Neural cell (in vitro differentiated cells): Measurements from ENCODE around the gene TMEM116. TPM values are rescaled to one million over a fixed set of nuclear protein-coding genes. Genes with fewer than 3 reads are reported as not detected.

ENCODE experiments used
- H2AFZ ChIP-seq: fragments of 200-600, 300-800 bp; sonication (generic), shearing (Covaris generic); 2 replicates; pipeline ENCODE4 v1.6.0; 2014; ENCODE audit warnings: low read depth, mild to moderate bottlenecking, antibody characterized with exemption, low read length, moderate library complexity
- H3F3A ChIP-seq: fragments of 200-600 bp; shearing (Covaris generic); 2 replicates; pipeline ENCODE4 v1.6.1; 2016; ENCODE audit warnings: mild to moderate bottlenecking, moderate library complexity, mixed read lengths, antibody characterized with exemption, low read length; ENCODE audit not compliant: insufficient read depth, poor library complexity, severe bottlenecking
- H3K27ac ChIP-seq: fragments of 200-600, 300-800 bp; sonication (generic), shearing (Covaris generic); 2 replicates; pipeline ENCODE4 v1.5.1; 2014; ENCODE audit warnings: mild to moderate bottlenecking, low read length, moderate library complexity
- H3K27me3 ChIP-seq: fragments of 300-800, 200-600 bp; sonication (generic), shearing (Covaris generic); 2 replicates; pipeline ENCODE4 v1.6.0; 2014; ENCODE audit warnings: mild to moderate bottlenecking, low read depth, low read length, moderate library complexity; ENCODE audit not compliant: insufficient read depth
- H3K36me3 ChIP-seq: fragments of 300-800, 200-600 bp; sonication (generic), shearing (Covaris generic); 2 replicates; pipeline ENCODE4 v1.5.1; 2014; ENCODE audit warnings: mild to moderate bottlenecking, antibody characterized with exemption, low read length, moderate library complexity; ENCODE audit not compliant: insufficient read depth
- H3K4me2 ChIP-seq: fragments of 300-800, 200-600 bp; sonication (generic), shearing (Covaris generic); 2 replicates; pipeline ENCODE4 v1.6.0; 2014; ENCODE audit warnings: mild to moderate bottlenecking, low read length
- H3K4me3 ChIP-seq: fragments of 300-800, 200-600 bp; sonication (generic), shearing (Covaris generic); 2 replicates; pipeline ENCODE4 v1.5.1; 2014; ENCODE audit warnings: mild to moderate bottlenecking, low read length, moderate library complexity
- H3K79me2 ChIP-seq: fragments of 200-600 bp; shearing (Covaris generic); replicated peaks from 2 replicates; pipeline ENCODE4 v1.6.0; 2014; ENCODE audit warnings: mild to moderate bottlenecking, low read length, moderate library complexity; ENCODE audit not compliant: insufficient read depth
- H3K9ac ChIP-seq: fragments of 300-800, 200-600 bp; sonication (generic), shearing (Covaris generic); 2 replicates; pipeline ENCODE4 v1.6.1; 2016; ENCODE audit warnings: mild to moderate bottlenecking, low read length, mixed read lengths
- H3K9me2 ChIP-seq: fragments of 200-600 bp; shearing (Covaris generic); 2 replicates; pipeline ENCODE4 v1.6.1; 2016; ENCODE audit warnings: mild to moderate bottlenecking, low read length, mixed read lengths; ENCODE audit not compliant: insufficient read depth
- H3K9me3 ChIP-seq: fragments of 200-600, 300-800 bp; sonication (generic), shearing (Covaris generic); 2 replicates; pipeline ENCODE4 v1.6.1; 2016; ENCODE audit warnings: mild to moderate bottlenecking, mixed run types, low read length, moderate library complexity, mixed read lengths
- H4K20me1 ChIP-seq: fragments of 200-600 bp; shearing (Covaris generic); 2 replicates; pipeline ENCODE4 v1.6.1; 2016; ENCODE audit warnings: mild to moderate bottlenecking, mixed run types; ENCODE audit not compliant: insufficient read depth
- CTCF ChIP-seq: fragments of 450-650 bp; IDR thresholded peaks from 2 replicates; pipeline ENCODE4 v1.5.1; 2014; ENCODE audit warnings: antibody characterized with exemption, mild to moderate bottlenecking, moderate library complexity; ENCODE audit not compliant: poor library complexity, severe bottlenecking
- EP300 ChIP-seq: fragments of 450-650 bp; conservative IDR thresholded peaks from 2 replicates; pipeline ENCODE4 v1.6.1; 2014; ENCODE audit warnings: antibody characterized with exemption, mild to moderate bottlenecking, moderate library complexity; ENCODE audit not compliant: poor library complexity, severe bottlenecking
- EZH2 ChIP-seq: fragments of 200-600, 300-800 bp; shearing (Covaris generic), sonication (generic); IDR thresholded peaks from 2 replicates; pipeline ENCODE4 v1.6.1; 2014; ENCODE audit warnings: antibody characterized with exemption, low read length, borderline replicate concordance, mild to moderate bottlenecking; ENCODE audit not compliant: insufficient read depth, poor library complexity, severe bottlenecking
- MXI1 ChIP-seq: fragments of 450-650 bp; conservative IDR thresholded peaks from 2 replicates; pipeline ENCODE4 v1.6.1; 2014; ENCODE audit warnings: antibody characterized with exemption, mild to moderate bottlenecking; ENCODE audit not compliant: poor library complexity, severe bottlenecking
- POLR2AphosphoS5 ChIP-seq: IDR thresholded peaks from 2 replicates; pipeline ENCODE4 v1.6.1; 2012
- RAD21 ChIP-seq: fragments of 450-650 bp; conservative IDR thresholded peaks from 2 replicates; pipeline ENCODE4 v1.6.1; 2014; ENCODE audit warnings: antibody characterized with exemption, mild to moderate bottlenecking, moderate library complexity
- REST ChIP-seq: IDR thresholded peaks from 2 replicates; pipeline ENCODE4 v1.6.1; 2012; ENCODE audit warnings: borderline replicate concordance
- SMC3 ChIP-seq: fragments of 450-650 bp; conservative IDR thresholded peaks from 2 replicates; pipeline ENCODE4 v1.6.1; 2014; ENCODE audit warnings: antibody characterized with exemption, mild to moderate bottlenecking, moderate library complexity; ENCODE audit not compliant: poor library complexity
- TAF1 ChIP-seq: IDR thresholded peaks from 2 replicates; pipeline ENCODE4 v1.6.1; 2012; ENCODE audit warnings: low read depth
- polyA plus RNA-seq: library from polyadenylated mRNA; depleted of rRNA; stranded (reverse); fragments of >200 nt; gene quantifications from 2 replicates; pipeline ENCODE4 v1.2.3, GENCODE V29; 2014

The TMEM116 gene
- polyA plus RNA-seq, 1 donor from 2014 or later = 15.4 TPM

- Histone ChIP-seq H3K4me3 (no peak overlapping the region), H3K9me3 (no peaks in the 10 kb centered on the region), H3K27ac (no peak overlapping the region), H3K9ac (no peak overlapping the region), H3K9me2 (no peaks in the 10 kb centered on the region), H3F3A (no peaks in the 10 kb centered on the region), H2AFZ (no peak overlapping the region), H3K27me3 (no peaks in the 10 kb centered on the region), H3K4me2 (no peak overlapping the region), H3K36me3 (no peaks in the 10 kb centered on the region), H4K20me1 (no peaks in the 10 kb centered on the region), H3K79me2 (no peaks in the 10 kb centered on the region)
- TF ChIP-seq EZH2 = no peak
- TF ChIP-seq REST = no peak
- no peak for TF ChIP-seq EP300
- TF ChIP-seq POLR2AphosphoS5 = no peak
- TF ChIP-seq RAD21 = no peak
- TF ChIP-seq SMC3 = no peak
- no peak for TF ChIP-seq MXI1
- TF ChIP-seq TAF1 = no peak
Observed at GRCh38 chr12:111976291-111976690, 36.7 kb downstream of the TMEM116 start.

- no peaks in the 10 kb centered on the region for H3K27me3 ChIP-seq
- no peaks in the 10 kb centered on the region for H3F3A ChIP-seq
- TF ChIP-seq CTCF = no peak
- TF ChIP-seq REST = no peak
- no peak for TF ChIP-seq TAF1
- no peak for TF ChIP-seq POLR2AphosphoS5
- TF ChIP-seq SMC3 = no peak
- TF ChIP-seq RAD21 = no peak
- TF ChIP-seq MXI1 = no peak
- TF ChIP-seq EP300 = no peak
- no peak for TF ChIP-seq EZH2
- no peaks in the 10 kb centered on the region for H3K9me3 ChIP-seq
- no peak overlapping the region for H3K9ac ChIP-seq
- no peaks in the 10 kb centered on the region for H4K20me1 ChIP-seq
- H3K9me2 ChIP-seq = no peaks in the 10 kb centered on the region
- H3K4me3 ChIP-seq = no peak overlapping the region
- no peak overlapping the region for H3K27ac ChIP-seq
- H3K36me3 ChIP-seq = no peaks in the 10 kb centered on the region
- no peaks in the 10 kb centered on the region for H3K79me2 ChIP-seq
- H2AFZ ChIP-seq = no peak overlapping the region
- no peak overlapping the region for H3K4me2 ChIP-seq
Observed at GRCh38 chr12:111975161-111975931, 37.6 kb downstream of the TMEM116 start.
